GM23338 (cell line): ENCODE measurements around the gene PTPRN2. TPM values are rescaled to one million over a fixed set of nuclear protein-coding genes. Genes with fewer than 3 reads are reported as not detected.

Experiments used
- ATAC-seq: fragments of 200-7000 bp; cut with Tn5 transposase; 3 replicates; pipeline ENCODE4 v1.9.1; 2020
- DNase-seq: peaks from one replicate; pipeline ENCODE4 v3.0.0-alpha.2; 2015; ENCODE audit warnings: low spot score
- H2AFZ ChIP-seq: fragments of 200-600 bp; sonication (generic); 2 replicates; pipeline ENCODE4 v1.8.0; 2016; ENCODE audit warnings: antibody characterized with exemption, mild to moderate bottlenecking, moderate library complexity
- H3F3A ChIP-seq: fragments of 200-600 bp; sonication (generic); replicated peaks from 2 replicates; pipeline ENCODE4 v1.8.0; 2017; ENCODE audit warnings: antibody characterized with exemption, mixed run types, low read depth
- H3K27ac ChIP-seq: fragments of 200-600 bp; sonication (generic); 2 replicates; pipeline ENCODE4 v1.6.1; 2016; ENCODE audit warnings: low read depth
- H3K27me3 ChIP-seq: fragments of 200-600 bp; sonication (generic); 2 replicates; pipeline ENCODE4 v1.8.0; 2016; ENCODE audit warnings: mild to moderate bottlenecking, mixed run types, moderate library complexity; ENCODE audit not compliant: insufficient read depth
- H3K36me3 ChIP-seq: fragments of 200-600 bp; sonication (generic); 2 replicates; pipeline ENCODE4 v1.8.0; 2016; ENCODE audit warnings: mild to moderate bottlenecking; ENCODE audit not compliant: insufficient read depth
- H3K4me1 ChIP-seq: fragments of 200-600 bp; sonication (generic); 2 replicates; pipeline ENCODE4 v1.8.0; 2016; ENCODE audit warnings: mild to moderate bottlenecking, moderate library complexity; ENCODE audit not compliant: insufficient read depth
- H3K4me2 ChIP-seq: fragments of 200-600 bp; sonication (generic); 2 replicates; pipeline ENCODE4 v1.7.1; 2017; ENCODE audit warnings: mixed run types
- H3K4me3 ChIP-seq: fragments of 200-600 bp; sonication (generic); 2 replicates; pipeline ENCODE4 v1.6.1; 2016; ENCODE audit warnings: mixed run types
- H3K79me2 ChIP-seq: fragments of 200-600 bp; sonication (generic); replicated peaks from 2 replicates; pipeline ENCODE4 v1.8.0; 2017; ENCODE audit warnings: mild to moderate bottlenecking; ENCODE audit not compliant: insufficient read depth
- H3K9me2 ChIP-seq: fragments of 200-600 bp; sonication (generic); 2 replicates; pipeline ENCODE4 v1.8.0; 2017; ENCODE audit not compliant: insufficient read depth
- H4K20me1 ChIP-seq: fragments of 200-600 bp; sonication (generic); replicated peaks from 2 replicates; pipeline ENCODE4 v1.8.0; 2017; ENCODE audit warnings: mild to moderate bottlenecking; ENCODE audit not compliant: insufficient read depth
- H3K27ac Mint-ChIP-seq: 2 replicates; pipeline ENCODE4 v1.8.0; 2020; ENCODE audit warnings: inconsistent platforms, mild to moderate bottlenecking, moderate library complexity, mixed read lengths
- H3K27me3 Mint-ChIP-seq: 3 replicates; pipeline ENCODE4 v1.8.0; 2022; ENCODE audit warnings: low read depth, mild to moderate bottlenecking, moderate library complexity, mixed read lengths, inconsistent platforms; ENCODE audit not compliant: insufficient read depth, poor library complexity
- H3K36me3 Mint-ChIP-seq: 3 replicates; pipeline ENCODE4 v1.8.0; 2021; ENCODE audit warnings: low read depth, mild to moderate bottlenecking, inconsistent platforms, moderate library complexity, mixed read lengths
- H3K4me1 Mint-ChIP-seq: 3 replicates; pipeline ENCODE4 v1.8.0; 2020; ENCODE audit warnings: mild to moderate bottlenecking, inconsistent platforms, mixed read lengths
- H3K4me3 Mint-ChIP-seq: 3 replicates; pipeline ENCODE4 v1.8.0; 2021; ENCODE audit warnings: moderate library complexity, mild to moderate bottlenecking, inconsistent platforms, mixed read lengths
- H3K9me3 Mint-ChIP-seq: 3 replicates; pipeline ENCODE4 v1.8.0; 2020; ENCODE audit warnings: moderate library complexity, mild to moderate bottlenecking, inconsistent platforms, mixed read lengths
- CREB1 ChIP-seq: fragments of 250-450 bp; sonication (Bioruptor Pico); IDR thresholded peaks from 2 replicates; pipeline ENCODE4 v1.5.0; 2020; ENCODE audit warnings: low read depth, mild to moderate bottlenecking, moderate library complexity
- CTCF ChIP-seq, 2 experiments: fragments of 200-600 bp in 1 of 2; sonication (generic) in 1 of 2; conservative IDR thresholded peaks; 2 replicates each; pipeline versions ENCODE4 v1.5.1 to v1.6.1; 2016 to 2017; ENCODE audit warnings: antibody characterized with exemption in 2 of 2, low read depth in 2 of 2, mild to moderate bottlenecking in 2 of 2, moderate library complexity in 1 of 2
- EZH2 ChIP-seq: fragments of 200-600 bp; sonication (generic); IDR thresholded peaks from one replicate; pipeline ENCODE4 v1.8.0; 2017; ENCODE audit warnings: antibody characterized with exemption, mild to moderate bottlenecking, low read depth; ENCODE audit not compliant: unreplicated experiment
- EZH2phosphoT487 ChIP-seq: fragments of 200-600 bp; sonication (generic); IDR thresholded peaks from one replicate; pipeline ENCODE4 v1.8.1; 2018; ENCODE audit warnings: antibody characterized with exemption; ENCODE audit not compliant: unreplicated experiment
- JUNB ChIP-seq: IDR thresholded peaks from one replicate; pipeline ENCODE4 v1.6.1; 2016; ENCODE audit warnings: antibody characterized with exemption; ENCODE audit not compliant: unreplicated experiment
- NANOG ChIP-seq: IDR thresholded peaks from 2 replicates; pipeline ENCODE4 v1.6.1; 2016; ENCODE audit warnings: antibody characterized with exemption, borderline replicate concordance
- POLR2AphosphoS5 ChIP-seq: IDR thresholded peaks from 2 replicates; pipeline ENCODE4 v1.6.1; 2016; ENCODE audit warnings: antibody characterized with exemption, low read depth
- STAT1 ChIP-seq: IDR thresholded peaks from one replicate; pipeline ENCODE4 v1.6.1; 2016; ENCODE audit warnings: antibody characterized with exemption; ENCODE audit not compliant: unreplicated experiment
- ZNF114 ChIP-seq: fragments of 250-450 bp; sonication (Bioruptor Pico); IDR thresholded peaks from 2 replicates; pipeline ENCODE4 v1.5.0; 2020; ENCODE audit warnings: mild to moderate bottlenecking, moderate library complexity
- ZNF331 ChIP-seq: fragments of 250-450 bp; sonication (Bioruptor Pico); IDR thresholded peaks from 2 replicates; pipeline ENCODE4 v1.5.0; 2020; ENCODE audit warnings: low read depth, mild to moderate bottlenecking, moderate library complexity
- polyA plus RNA-seq: library from polyadenylated mRNA; unstranded; fragments of >200 nt; fragmentation: Nextera tagmentation; extraction: Ambion mirVana; gene quantifications from 2 replicates; pipeline ENCODE4 v1.2.1, GENCODE V29; 2016
- total RNA-seq: library from RNA; depleted of rRNA; stranded (reverse); fragments of >200 nt; shearing (Covaris generic); gene quantifications from 2 replicates; pipeline ENCODE4 v1.2.3, GENCODE V29; 2014
- TF ChIP-seq, protein P1 (sequence below): IDR thresholded peaks from 2 replicates; pipeline ENCODE4 v1.6.1; 2016; ENCODE audit warnings: antibody characterized with exemption

PTPRN2 gene
- total and polyA plus RNA-seq, 2 experiments from 2014 or later: 0.87 to 4.0 TPM

- no peak for TF ChIP-seq ZNF331 (CRISPR knock-in tag)
- no peak for TF ChIP-seq EZH2phosphoT487
- no peak for TF ChIP-seq ZNF114 (CRISPR knock-in tag)
- no peak for TF ChIP-seq CTCF (conservative IDR thresholded peaks at IDR 0.05; ENCODE audit: low read depth in 2 of 2)
- TF ChIP-seq POLR2AphosphoS5: no peak
- TF ChIP-seq, protein P1, sequence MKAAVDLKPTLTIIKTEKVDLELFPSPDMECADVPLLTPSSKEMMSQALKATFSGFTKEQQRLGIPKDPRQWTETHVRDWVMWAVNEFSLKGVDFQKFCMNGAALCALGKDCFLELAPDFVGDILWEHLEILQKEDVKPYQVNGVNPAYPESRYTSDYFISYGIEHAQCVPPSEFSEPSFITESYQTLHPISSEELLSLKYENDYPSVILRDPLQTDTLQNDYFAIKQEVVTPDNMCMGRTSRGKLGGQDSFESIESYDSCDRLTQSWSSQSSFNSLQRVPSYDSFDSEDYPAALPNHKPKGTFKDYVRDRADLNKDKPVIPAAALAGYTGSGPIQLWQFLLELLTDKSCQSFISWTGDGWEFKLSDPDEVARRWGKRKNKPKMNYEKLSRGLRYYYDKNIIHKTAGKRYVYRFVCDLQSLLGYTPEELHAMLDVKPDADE: no peak
- TF ChIP-seq EZH2: no peak
- TF ChIP-seq STAT1: no peak
These were observed 560.0 kb downstream of the PTPRN2 start (continued) for GRCh38 chr7:158027646-158028045.

DNA sequence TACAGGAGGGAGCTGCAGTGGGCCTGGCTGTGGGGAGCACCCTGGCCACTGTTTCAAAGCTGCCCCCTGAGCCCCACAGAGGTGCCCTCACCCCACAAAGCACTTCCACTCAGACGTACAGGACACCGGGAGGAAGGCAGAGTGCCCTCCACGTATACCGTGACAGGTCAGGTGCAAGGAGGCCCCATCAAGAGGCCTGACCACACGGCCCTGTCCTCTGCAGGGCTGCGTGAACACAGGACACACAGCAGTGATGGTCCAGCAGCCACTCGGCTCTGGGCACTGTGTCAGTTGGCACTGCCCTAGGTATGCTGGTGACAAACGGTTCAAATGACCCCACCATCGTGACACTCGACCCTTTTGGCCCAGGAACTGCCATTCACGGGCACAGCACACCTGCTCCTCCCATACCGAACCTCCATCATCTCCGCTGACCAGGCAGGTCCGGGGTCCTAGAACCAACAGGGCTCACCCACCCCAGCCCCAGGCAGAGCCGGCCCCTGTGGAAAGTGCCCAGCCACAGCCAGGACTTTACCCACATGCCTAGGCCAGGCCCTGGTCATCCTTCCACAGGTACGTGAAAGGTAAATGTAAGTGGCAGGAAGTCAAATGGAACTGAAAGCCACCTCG lies 560.9 kb downstream of the PTPRN2 start:
- H3K27ac Mint-ChIP-seq: no peak overlapping the region
- H3K4me3 ChIP-seq: no peak overlapping the region
- no peaks in the 10 kb centered on the region for H3K27me3 ChIP-seq
- DNase-seq (no peak), ATAC-seq (no peak)
- no peaks in the 10 kb centered on the region for H3K79me2 ChIP-seq
- H2AFZ ChIP-seq: no peak overlapping the region
- no peaks in the 10 kb centered on the region for H3K9me2 ChIP-seq
- peaks cover 58% of the 10 kb centered on the region for H3K36me3 Mint-ChIP-seq
- H3K9me3 Mint-ChIP-seq: peaks cover 88% of the 10 kb centered on the region
- H3K27ac ChIP-seq: no peak overlapping the region
- H3K4me3 Mint-ChIP-seq: no peak overlapping the region
- H3F3A ChIP-seq: no peaks in the 10 kb centered on the region
- H4K20me1 ChIP-seq: no peaks in the 10 kb centered on the region
- H3K36me3 ChIP-seq: no peaks in the 10 kb centered on the region
- no peaks in the 10 kb centered on the region for H3K4me1 ChIP-seq
- H3K27me3 Mint-ChIP-seq: peaks cover 13% of the 10 kb centered on the region
- no peaks in the 10 kb centered on the region for H3K4me1 Mint-ChIP-seq
- H3K4me2 ChIP-seq: no peak overlapping the region
- TF ChIP-seq CREB1 (CRISPR knock-in tag): no peak

DNA sequence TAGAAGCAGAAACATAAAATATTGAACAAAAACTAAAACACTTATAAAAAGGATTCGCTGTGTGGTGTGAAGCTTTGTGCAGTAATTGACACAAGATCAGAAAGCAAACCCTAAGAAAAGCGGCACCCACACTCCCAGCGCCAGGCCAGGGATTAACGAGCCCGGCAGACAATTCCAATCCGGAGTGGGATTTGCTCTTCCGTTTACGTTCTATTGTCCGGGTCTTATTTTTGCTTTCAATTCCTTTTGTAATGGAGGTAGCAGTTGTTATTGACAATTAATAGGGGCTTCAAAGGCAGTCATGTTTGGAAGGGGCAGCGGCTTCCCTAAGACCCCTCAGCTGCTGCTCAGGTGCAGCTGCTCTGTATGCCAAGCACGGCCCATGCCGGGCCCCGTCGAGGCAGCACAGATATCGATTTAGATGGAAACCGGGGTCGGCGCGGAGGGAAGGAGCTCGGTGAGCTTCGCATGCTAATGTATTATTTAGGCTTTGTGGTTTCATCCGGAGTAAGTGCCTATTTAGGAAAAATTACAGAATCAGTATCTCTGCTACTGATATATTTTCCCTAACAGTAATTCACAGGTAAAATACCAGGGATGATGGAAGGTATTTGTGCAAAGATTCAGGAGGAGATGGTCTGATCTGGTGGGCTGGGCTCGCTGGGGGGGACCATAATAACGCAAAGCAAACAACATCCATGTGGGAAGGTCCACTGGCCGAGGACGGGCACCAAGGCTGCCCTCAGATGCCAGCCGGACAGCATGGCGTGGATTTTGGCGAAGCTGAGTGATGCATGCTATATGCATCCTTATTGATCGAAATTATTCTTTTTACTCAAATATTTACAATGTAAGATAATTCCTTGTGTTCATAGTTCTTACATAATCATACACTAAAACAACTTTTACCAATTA lies 561.7 kb downstream of the PTPRN2 start:
- no peaks in the 10 kb centered on the region for H3K9me2 ChIP-seq
- no peak for ATAC-seq
- Mint-ChIP-seq H3K9me3 (peaks cover 80% of the 10 kb centered on the region), H3K27me3 (peaks cover 13% of the 10 kb centered on the region), H3K4me1 (no peaks in the 10 kb centered on the region), H3K27ac (no peak overlapping the region), H3K36me3 (peaks cover 58% of the 10 kb centered on the region), H3K4me3 (no peak overlapping the region)
- no peak overlapping the region for H3K4me2 ChIP-seq
- no peaks in the 10 kb centered on the region for H3F3A ChIP-seq
- H4K20me1 ChIP-seq: no peaks in the 10 kb centered on the region
- H3K27ac ChIP-seq: no peak overlapping the region
- no peak overlapping the region for H2AFZ ChIP-seq
- H3K36me3 ChIP-seq: no peaks in the 10 kb centered on the region; the same call in 1 of the 2 replicates
- TF ChIP-seq NANOG (no peak), CREB1 (CRISPR knock-in tag) (no peak), EZH2 (no peak), ZNF114 (CRISPR knock-in tag) (no peak), STAT1 (no peak), JUNB (no peak), CTCF (conservative IDR thresholded peaks at IDR 0.05; ENCODE audit: low read depth in 2 of 2) (no peak), ZNF331 (CRISPR knock-in tag) (no peak)
- TF ChIP-seq, protein P1: no peak
- H3K4me1 ChIP-seq: no peaks in the 10 kb centered on the region
- no peaks in the 10 kb centered on the region for H3K27me3 ChIP-seq
- no peak overlapping the region for H3K4me3 ChIP-seq
- DNase-seq: no peak
- no peaks in the 10 kb centered on the region for H3K79me2 ChIP-seq
